Panc1 (cell line): Measurements from ENCODE around the gene ZFAND3. TPM values are rescaled to one million over a fixed set of nuclear protein-coding genes. Genes with fewer than 3 reads are reported as not detected.

ENCODE experiments used
- ATAC-seq: fragments of 200-7000 bp; cut with Tn5 transposase; 2 replicates; pipeline ENCODE4 v1.9.1; 2020; ENCODE audit warnings: mild to moderate bottlenecking, moderate library complexity
- BruUV-seq: library from RNA; stranded (reverse); fragments of 400-500 nt; replicated peaks from 2 replicates; lab custom pipeline; 2021; lab: Mats Ljungman, UMichigan
- CTCF ChIA-PET: fragments of 300-600 bp; sonication (Branson Sonifier 250); formaldehyde crosslinking; loops from one replicate; lab custom pipeline; 2022; ENCODE audit warnings: antibody characterized with exemption; lab: Charles Lee
- POLR2A ChIA-PET: fragments of 300-600 bp; sonication (Branson Sonifier 250); formaldehyde crosslinking; loops from one replicate; lab custom pipeline; 2022; ENCODE audit warnings: antibody characterized with exemption; lab: Charles Lee
- DNase-seq: peaks from one replicate; pipeline ENCODE4 v3.0.0-alpha.2; 2010; ENCODE audit warnings: low read depth, low spot score
- H3K27ac ChIP-seq: 2 replicates; pipeline ENCODE4 v1.5.1; 2011; ENCODE audit warnings: mild to moderate bottlenecking, low read length, inconsistent platforms
- H3K27me3 ChIP-seq: fragments of 200-500 bp; sonication (Bioruptor generic); 2 replicates; pipeline ENCODE4 v1.6.0; 2014; ENCODE audit warnings: low read length, inconsistent platforms; ENCODE audit not compliant: control insufficient read depth, insufficient read depth
- H3K36me3 ChIP-seq: fragments of 200-500 bp; sonication (Bioruptor generic); 2 replicates; pipeline ENCODE4 v1.5.1; 2014; ENCODE audit warnings: inconsistent platforms, mild to moderate bottlenecking, low read length, moderate library complexity; ENCODE audit not compliant: control insufficient read depth, insufficient read depth
- H3K4me1 ChIP-seq: 2 replicates; pipeline ENCODE4 v1.5.1; 2011; ENCODE audit warnings: inconsistent platforms, mild to moderate bottlenecking, low read length, moderate library complexity; ENCODE audit not compliant: control insufficient read depth, insufficient read depth
- H3K4me3 ChIP-seq, 2 experiments: 2 replicates each; pipeline ENCODE4 v1.5.1; 2011 to 2012; ENCODE audit warnings: low read depth in 2 of 2, low read length in 2 of 2, mild to moderate bottlenecking in 2 of 2, inconsistent platforms in 1 of 2, moderate library complexity in 1 of 2
- H3K9me3 ChIP-seq: fragments of 200-500 bp; sonication (Bioruptor generic); 2 replicates; pipeline ENCODE4 v1.5.1; 2014; ENCODE audit warnings: low read depth, mild to moderate bottlenecking, inconsistent platforms, low read length, moderate library complexity; ENCODE audit not compliant: control insufficient read depth, insufficient read depth
- CTCF ChIP-seq: fragments of 450-650 bp; IDR thresholded peaks from 2 replicates; pipeline ENCODE4 v1.5.1; 2017; ENCODE audit warnings: mild to moderate bottlenecking
- POLR2AphosphoS5 ChIP-seq: IDR thresholded peaks from 2 replicates; pipeline ENCODE4 v1.6.1; 2012; ENCODE audit warnings: mild to moderate bottlenecking, low read depth, low read length, moderate library complexity
- REST ChIP-seq, 2 experiments: IDR thresholded peaks; 2 replicates each; pipeline ENCODE4 v1.6.1; 2011 to 2012; ENCODE audit warnings: low read depth in 2 of 2, control low read depth in 1 of 2, low read length in 1 of 2, mild to moderate bottlenecking in 1 of 2, moderate library complexity in 1 of 2; ENCODE audit not compliant: insufficient read depth in 1 of 2
- SIN3A ChIP-seq: IDR thresholded peaks from 2 replicates; pipeline ENCODE4 v1.6.1; 2012; ENCODE audit warnings: low read depth, mild to moderate bottlenecking, low read length, moderate library complexity, borderline replicate concordance; ENCODE audit not compliant: insufficient read depth
- TCF7L2 ChIP-seq: IDR thresholded peaks from 2 replicates; pipeline ENCODE4 v1.6.1; 2011; ENCODE audit warnings: mild to moderate bottlenecking, low read depth, low read length, inconsistent platforms
- in situ Hi-C: cut with HindIII; loops from 2 replicates; pipeline ENCODE4 v1.10.0; 2016; ENCODE audit warnings: low sequenced_read_pairs, low pct_unique_long_range_greater_than_20kb
- intact Hi-C: fragments of 100-400 bp; cut with micrococcal nuclease; formaldehyde crosslinking; loops from one replicate; pipeline ENCODE4 v1.10.0; 2022; ENCODE audit not compliant: unreplicated experiment
- total RNA-seq: library from RNA; stranded (reverse); gene quantifications from one replicate; pipeline ENCODE4 v1.2.1, GENCODE V29; 2021; ENCODE audit not compliant: unreplicated experiment

ZFAND3 gene
- total RNA-seq, 1 experiment from 2014 or later, result 95.9 TPM

GRCh38 chr6:38001386-38001785 lies 181.9 kb downstream of the ZFAND3 start:
- intact Hi-C loops (no loop called here), in situ Hi-C loops (no loop called here)
- POLR2A ChIA-PET, result no interaction called here
- Histone ChIP-seq H3K4me3 (no peak overlapping the region), H3K9me3 (no peaks in the 10 kb centered on the region), H3K36me3 (no peaks in the 10 kb centered on the region), H3K4me1 (no peaks in the 10 kb centered on the region), H3K27ac (no peak overlapping the region), H3K27me3 (no peaks in the 10 kb centered on the region)
- ATAC-seq, result no peak
- TF ChIP-seq TCF7L2 (no peak), SIN3A (no peak), POLR2AphosphoS5 (no peak), CTCF (no peak), REST (IDR thresholded peaks at IDR 0.05; ENCODE audit: insufficient read depth in 1 of 2, low read depth in 2 of 2, low read length in 1 of 2) (no peak)
- DNase-seq, result no peak
- CTCF ChIA-PET, result no interaction called here
- no TSS peak for BruUV-seq

GRCh38 chr6:38004908-38005307 lies 185.4 kb downstream of the ZFAND3 start:
- TF ChIP-seq SIN3A, result no peak
- TF ChIP-seq TCF7L2, result no peak
- no peak for TF ChIP-seq CTCF
- TF ChIP-seq POLR2AphosphoS5, result no peak
- TF ChIP-seq REST (IDR thresholded peaks at IDR 0.05; ENCODE audit: insufficient read depth in 1 of 2, low read depth in 2 of 2, low read length in 1 of 2), result no peak
- no peak overlapping the region for H3K4me3 ChIP-seq
- no TSS peak for BruUV-seq
- POLR2A ChIA-PET, result no interaction called here
- H3K9me3 ChIP-seq, result no peaks in the 10 kb centered on the region
- H3K36me3 ChIP-seq, result no peaks in the 10 kb centered on the region
- no peak overlapping the region for H3K27ac ChIP-seq
- CTCF ChIA-PET, result no interaction called here
- ATAC-seq (no peak), DNase-seq (no peak)
- no peaks in the 10 kb centered on the region for H3K27me3 ChIP-seq
- intact Hi-C loops (no loop called here), in situ Hi-C loops (no loop called here)
- no peaks in the 10 kb centered on the region for H3K4me1 ChIP-seq
